CD4-positive, alpha-beta T cell treated with Interleukin-15 for 1 hour (primary cell): ENCODE data around the gene SPAST.
"Not testable (repeated sequence)": the region's sequence is repeated elsewhere in the genome, so short reads cannot be mapped to it uniquely, and the experiment has no call there.

Source experiments
- DNase-seq: peaks from one replicate; pipeline ENCODE4 v3.0.0-alpha.2; 2020

SPAST gene

GRCh38 chr2:32129086-32129485 is 65.7 kb downstream of the SPAST start:
- DNase-seq = no peak

GRCh38 chr2:32135409-32135808 is 72.1 kb downstream of the SPAST start:
- DNase-seq = no peak

GRCh38 chr2:32136097-32136496 is 72.7 kb downstream of the SPAST start:
- DNase-seq = no peak

- DNase-seq = not testable (repeated sequence)
Observed at GRCh38 chr2:32151544-32151943, 88.2 kb downstream of the SPAST start.

- DNase-seq = no peak
Observed at GRCh38 chr2:32159678-32160077, 96.3 kb downstream of the SPAST start.

GRCh38 chr2:32161296-32161695 is 97.9 kb downstream of the SPAST start:
- no peak for DNase-seq

GRCh38 chr2:32164254-32164653 is 100.9 kb downstream of the SPAST start:
- not testable (repeated sequence) for DNase-seq

- not testable (repeated sequence) for DNase-seq
Observed at GRCh38 chr2:32165027-32165347, 101.6 kb downstream of the SPAST start.

GRCh38 chr2:32166115-32166574 is 102.8 kb downstream of the SPAST start:
- no peak for DNase-seq

- DNase-seq = no peak
Observed at GRCh38 chr2:32168513-32168912, 105.2 kb downstream of the SPAST start.

GRCh38 chr2:32172870-32173269 is 109.5 kb downstream of the SPAST start:
- no peak for DNase-seq

GRCh38 chr2:32182667-32183066 is 119.3 kb downstream of the SPAST start:
- DNase-seq = no peak

GRCh38 chr2:32189011-32189410 is 125.7 kb downstream of the SPAST start:
- no peak for DNase-seq

- no peak for DNase-seq
Observed at GRCh38 chr2:32192418-32192817, 129.1 kb downstream of the SPAST start.

GRCh38 chr2:32200814-32201213 is 137.5 kb downstream of the SPAST start:
- no peak for DNase-seq

GRCh38 chr2:32203428-32203827 is 140.1 kb downstream of the SPAST start:
- DNase-seq = not testable (repeated sequence)
